Osteoblast (primary cell): Measurements from ENCODE around the gene NAA15. TPM values are rescaled to one million over a fixed set of nuclear protein-coding genes. Genes with fewer than 3 reads are reported as not detected.
"Not testable (repeated sequence)": the region's sequence is repeated elsewhere in the genome, so short reads cannot be mapped to it uniquely, and the experiment has no call there.

Source experiments
- DNase-seq: peaks from one replicate; pipeline ENCODE4 v3.0.0; 2011; ENCODE audit warnings: low spot score, mixed read lengths; ENCODE audit not compliant: insufficient read length; ENCODE audit errors: missing footprints
- H2AFZ ChIP-seq: 2 replicates; pipeline ENCODE4 v1.6.0; 2011; ENCODE audit warnings: mild to moderate bottlenecking, low read length
- H3K27ac ChIP-seq: 2 replicates; pipeline ENCODE4 v1.5.1; 2011; ENCODE audit warnings: mild to moderate bottlenecking, low read depth, low read length, moderate library complexity
- H3K27me3 ChIP-seq: 2 replicates; pipeline ENCODE4 v1.6.0; 2012; ENCODE audit warnings: mild to moderate bottlenecking, control low read depth, inconsistent platforms, low read length, moderate library complexity; ENCODE audit not compliant: insufficient read depth
- H3K36me3 ChIP-seq: 2 replicates; pipeline ENCODE4 v1.5.1; 2011; ENCODE audit warnings: mild to moderate bottlenecking, low read length, control low read depth, moderate library complexity; ENCODE audit not compliant: insufficient read depth
- H3K4me1 ChIP-seq: 2 replicates; pipeline ENCODE4 v1.5.1; 2011; ENCODE audit warnings: mild to moderate bottlenecking, low read length, control low read depth, moderate library complexity; ENCODE audit not compliant: insufficient read depth
- H3K4me2 ChIP-seq: 2 replicates; pipeline ENCODE4 v1.6.0; 2011; ENCODE audit warnings: mild to moderate bottlenecking, low read length; ENCODE audit not compliant: insufficient read depth
- H3K4me3 ChIP-seq: fragments of 200-600 bp; sonication (generic); 3 replicates; pipeline ENCODE4 v1.5.1; 2012; ENCODE audit warnings: mild to moderate bottlenecking, low read length, inconsistent platforms; ENCODE audit not compliant: insufficient read depth
- H3K79me2 ChIP-seq: 2 replicates; pipeline ENCODE4 v1.6.0; 2012; ENCODE audit warnings: mild to moderate bottlenecking, low read length, control low read depth, inconsistent platforms; ENCODE audit not compliant: insufficient read depth
- H3K9me3 ChIP-seq: 2 replicates; pipeline ENCODE4 v1.5.1; 2011; ENCODE audit warnings: low read depth, low read length, control low read depth
- H4K20me1 ChIP-seq: 2 replicates; pipeline ENCODE4 v1.6.0; 2012; ENCODE audit warnings: mild to moderate bottlenecking, low read length, control low read depth; ENCODE audit not compliant: insufficient read depth
- total RNA-seq: library from RNA; depleted of rRNA; stranded (reverse); fragments of >200 nt; gene quantifications from 2 replicates; pipeline ENCODE4 v1.2.3, GENCODE V29; 2012
- TF ChIP-seq, protein P1 (sequence below): IDR thresholded peaks from 2 replicates; pipeline ENCODE4 v1.5.1; 2011; ENCODE audit warnings: mild to moderate bottlenecking, low read depth, low read length, moderate library complexity; ENCODE audit errors: extremely low read depth

NAA15 gene
- total RNA-seq, 1 donor: 33.3 TPM

DNA sequence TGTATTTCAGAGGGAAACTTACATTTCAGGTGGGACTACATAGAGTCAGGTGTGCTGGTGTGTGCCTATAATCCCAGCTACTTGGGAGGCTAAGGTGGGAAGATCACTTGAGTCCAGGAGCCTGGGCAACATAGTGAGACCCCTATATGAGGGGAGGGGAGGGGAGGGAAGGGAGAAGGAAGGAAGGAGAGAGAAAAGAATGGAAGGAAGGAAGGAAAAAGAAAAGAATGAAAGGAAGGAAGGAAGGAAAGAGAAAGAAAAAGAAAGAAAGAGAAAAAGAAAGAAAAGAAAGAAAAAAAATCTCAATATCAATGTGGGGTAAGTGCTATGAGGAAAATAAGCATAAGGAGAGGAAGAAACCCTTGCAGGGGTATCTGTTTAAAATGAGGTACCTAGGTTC lies 109.0 kb downstream of the NAA15 start:
- H3K4me1 ChIP-seq: no peaks in the 10 kb centered on the region

DNA sequence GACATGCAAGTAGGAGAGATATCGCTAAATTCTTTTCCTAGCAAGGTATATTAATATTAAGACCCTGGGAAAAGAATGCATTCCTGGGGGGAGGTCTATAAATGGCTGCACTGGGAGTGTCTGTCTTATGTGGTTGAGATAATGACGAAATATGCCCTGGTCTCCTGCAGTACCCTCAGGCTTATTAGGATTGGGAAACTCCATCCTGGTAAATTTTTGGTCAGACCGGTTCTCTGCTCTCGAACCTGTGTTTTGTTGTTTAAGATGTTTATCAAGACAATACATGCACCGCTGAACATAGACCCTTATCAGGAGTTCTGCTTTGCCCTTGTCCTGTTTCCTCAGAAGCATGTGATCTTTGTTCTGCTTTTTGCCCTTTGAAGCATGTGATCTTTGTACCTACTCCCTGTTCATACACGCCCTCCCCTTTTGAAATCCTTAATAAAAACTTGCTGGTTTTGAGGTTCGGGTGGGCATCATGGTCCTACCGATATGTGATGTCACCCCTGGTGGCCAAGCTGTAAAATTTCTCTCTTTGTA lies 113.4 kb downstream of the NAA15 start:
- H3K79me2 ChIP-seq, H3K4me3 ChIP-seq, H3K4me2 ChIP-seq, H3K27me3 ChIP-seq, H2AFZ ChIP-seq, H3K36me3 ChIP-seq, H3K4me1 ChIP-seq, H4K20me1 ChIP-seq, DNase-seq, H3K9me3 ChIP-seq, H3K27ac ChIP-seq: not testable (repeated sequence)

More for the DNA sequence above, 109.0 kb downstream of the NAA15 start:
- H3K4me2 ChIP-seq: no peak overlapping the region
- H3K4me3 ChIP-seq: no peak overlapping the region
- H3K36me3 ChIP-seq: no peaks in the 10 kb centered on the region
- no peak overlapping the region for H2AFZ ChIP-seq
- H3K9me3 ChIP-seq: no peaks in the 10 kb centered on the region
- no peaks in the 10 kb centered on the region for H4K20me1 ChIP-seq
- H3K27ac ChIP-seq: no peak overlapping the region
- no peaks in the 10 kb centered on the region for H3K27me3 ChIP-seq
- TF ChIP-seq, protein P1, sequence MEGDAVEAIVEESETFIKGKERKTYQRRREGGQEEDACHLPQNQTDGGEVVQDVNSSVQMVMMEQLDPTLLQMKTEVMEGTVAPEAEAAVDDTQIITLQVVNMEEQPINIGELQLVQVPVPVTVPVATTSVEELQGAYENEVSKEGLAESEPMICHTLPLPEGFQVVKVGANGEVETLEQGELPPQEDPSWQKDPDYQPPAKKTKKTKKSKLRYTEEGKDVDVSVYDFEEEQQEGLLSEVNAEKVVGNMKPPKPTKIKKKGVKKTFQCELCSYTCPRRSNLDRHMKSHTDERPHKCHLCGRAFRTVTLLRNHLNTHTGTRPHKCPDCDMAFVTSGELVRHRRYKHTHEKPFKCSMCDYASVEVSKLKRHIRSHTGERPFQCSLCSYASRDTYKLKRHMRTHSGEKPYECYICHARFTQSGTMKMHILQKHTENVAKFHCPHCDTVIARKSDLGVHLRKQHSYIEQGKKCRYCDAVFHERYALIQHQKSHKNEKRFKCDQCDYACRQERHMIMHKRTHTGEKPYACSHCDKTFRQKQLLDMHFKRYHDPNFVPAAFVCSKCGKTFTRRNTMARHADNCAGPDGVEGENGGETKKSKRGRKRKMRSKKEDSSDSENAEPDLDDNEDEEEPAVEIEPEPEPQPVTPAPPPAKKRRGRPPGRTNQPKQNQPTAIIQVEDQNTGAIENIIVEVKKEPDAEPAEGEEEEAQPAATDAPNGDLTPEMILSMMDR: no peak
- no peak for DNase-seq
- H3K79me2 ChIP-seq: no peaks in the 10 kb centered on the region

GRCh38 chr4:139416073-139416673 lies 114.9 kb downstream of the NAA15 start:
- H3K4me3 ChIP-seq: no peak overlapping the region
- H4K20me1 ChIP-seq: peaks cover 3% of the 10 kb centered on the region
- no peaks in the 10 kb centered on the region for H3K27me3 ChIP-seq
- no peak for DNase-seq
- no peaks in the 10 kb centered on the region for H3K79me2 ChIP-seq
- H3K36me3 ChIP-seq: peaks cover 8% of the 10 kb centered on the region
- H2AFZ ChIP-seq: no peak overlapping the region
- peaks cover 4% of the 10 kb centered on the region for H3K4me1 ChIP-seq
- no peak overlapping the region for H3K4me2 ChIP-seq
- TF ChIP-seq, protein P1: peak; percentile 68
- no peaks in the 10 kb centered on the region for H3K9me3 ChIP-seq
- no peak overlapping the region for H3K27ac ChIP-seq

DNA sequence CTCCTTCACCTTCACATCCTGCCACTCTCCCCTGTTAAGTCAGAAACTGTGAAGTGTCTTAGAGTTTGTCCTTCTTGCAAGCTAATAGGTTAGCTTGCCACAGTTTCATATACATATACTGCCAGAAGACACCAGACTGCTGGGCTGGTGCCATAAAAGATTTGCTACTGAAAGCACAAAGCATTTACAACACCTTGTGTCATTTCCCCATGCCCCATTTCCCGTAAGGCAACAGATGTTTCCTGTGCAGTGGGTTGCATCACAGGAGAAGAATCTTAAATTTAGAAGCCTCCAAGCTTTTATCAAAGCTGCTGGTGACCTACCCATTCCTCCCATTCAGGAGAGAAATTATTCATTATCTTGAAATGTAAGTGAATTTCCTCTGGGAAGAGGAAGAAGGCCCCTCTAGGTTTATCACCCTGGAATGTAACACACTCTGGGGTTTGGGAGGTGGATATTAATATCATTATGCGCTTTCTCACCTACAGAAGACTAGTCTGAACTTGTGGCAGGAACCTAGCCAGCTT lies 118.1 kb downstream of the NAA15 start:
- H3K9me3 ChIP-seq: no peaks in the 10 kb centered on the region
- peaks cover 8% of the 10 kb centered on the region for H3K36me3 ChIP-seq
- DNase-seq: no peak
- H3K79me2 ChIP-seq: no peaks in the 10 kb centered on the region
- H3K27ac ChIP-seq: no peak overlapping the region
- no peak overlapping the region for H3K4me3 ChIP-seq
- H3K27me3 ChIP-seq: no peaks in the 10 kb centered on the region
- TF ChIP-seq, protein P1: no peak
- no peak overlapping the region for H3K4me2 ChIP-seq
- H2AFZ ChIP-seq: no peak overlapping the region
- peaks cover 3% of the 10 kb centered on the region for H4K20me1 ChIP-seq
- H3K4me1 ChIP-seq: peaks cover 4% of the 10 kb centered on the region
